Measurements from ENCODE around the gene IGFBP7.

The IGFBP7 gene

DNA sequence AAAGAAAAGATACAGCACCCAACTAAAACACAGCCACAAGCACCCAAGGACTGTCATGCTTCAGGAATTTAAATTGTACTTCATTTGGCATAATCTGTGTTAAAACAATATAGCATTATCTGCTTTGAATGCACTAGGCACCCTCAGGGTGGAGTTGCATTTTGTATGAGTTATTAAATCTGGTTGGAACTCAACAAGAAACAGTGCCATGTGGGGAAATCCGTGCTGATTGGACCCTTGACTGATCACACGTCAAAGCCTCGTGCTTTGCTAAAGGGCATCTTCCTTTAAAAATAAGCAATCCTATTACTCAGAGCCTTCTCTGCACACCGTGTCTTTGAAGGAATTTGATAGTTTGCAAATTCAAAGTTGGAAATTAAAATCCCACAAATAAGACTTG, 35.4 kb downstream of the IGFBP7 start:
- no peak for DNase-seq (ENCODE audit: low spot score)
- no peak overlapping the region for H3K4me2 ChIP-seq (ENCODE audit: insufficient read depth, low read length, poor library complexity, severe bottlenecking)
- H4K91ac ChIP-seq (ENCODE audit: low read depth, low read length, poor library complexity), result no peak overlapping the region
- no peak overlapping the region for H3K4me3 ChIP-seq (ENCODE audit: low read length in 2 of 2)
- no peak overlapping the region for H4K8ac ChIP-seq (ENCODE audit: low read depth, low read length)
- WGBS, 2 donors (ENCODE audit: extremely low coverage in 2 of 2, insufficient read length in 2 of 2, insufficient replicate concordance in 1 of 2), result no CpG with 5 or more reads among the region's 4 CpGs
- no peak overlapping the region for H2BK12ac ChIP-seq (ENCODE audit: low read length)
- no peak overlapping the region for H2BK5ac ChIP-seq (ENCODE audit: low read length)
- H3K14ac ChIP-seq (ENCODE audit: low read length), result no peak overlapping the region
- H3K27me3 ChIP-seq (ENCODE audit: control insufficient read depth in 3 of 3, insufficient read depth in 3 of 3, low read depth in 1 of 3, low read length in 3 of 3), result no peaks in the 10 kb centered on the region
- H3K18ac ChIP-seq (ENCODE audit: low read length), result no peak overlapping the region
- no peak overlapping the region for H2AFZ ChIP-seq (ENCODE audit: low read length)
- H3K9ac ChIP-seq (ENCODE audit: low read depth, low read length, poor library complexity), result no peak overlapping the region
- H3K4me1 ChIP-seq (ENCODE audit: control insufficient read depth in 2 of 2, insufficient read depth in 1 of 2, low read depth in 1 of 2, low read length in 2 of 2), result peaks cover 8 to 16% of the 10 kb centered on the region in 2 donors
- no peak overlapping the region for H2AK5ac ChIP-seq (ENCODE audit: low read depth, low read length)
- no peaks in the 10 kb centered on the region for H3K9me3 ChIP-seq (replicated peaks in 1 of 2; ENCODE audit: control insufficient read depth in 2 of 2, insufficient read depth in 1 of 2, low read depth in 1 of 2, low read length in 2 of 2)
- H3K79me1 ChIP-seq (ENCODE audit: low read depth, low read length), result no peaks in the 10 kb centered on the region
- H3K36me3 ChIP-seq (replicated peaks in 1 of 2; ENCODE audit: control insufficient read depth in 2 of 2, insufficient read depth in 2 of 2, low read length in 2 of 2), result no peaks in the 10 kb centered on the region
- H3K27ac ChIP-seq (replicated peaks; ENCODE audit: low read length), result no peak overlapping the region
- no peak overlapping the region for H3K23ac ChIP-seq (ENCODE audit: low read depth, low read length, poor library complexity)
- no peak overlapping the region for H2BK15ac ChIP-seq (ENCODE audit: low read length)
- no peak overlapping the region for H2BK120ac ChIP-seq (ENCODE audit: low read depth, low read length)
- H3K4ac ChIP-seq (ENCODE audit: low read length), result no peak overlapping the region

DNA sequence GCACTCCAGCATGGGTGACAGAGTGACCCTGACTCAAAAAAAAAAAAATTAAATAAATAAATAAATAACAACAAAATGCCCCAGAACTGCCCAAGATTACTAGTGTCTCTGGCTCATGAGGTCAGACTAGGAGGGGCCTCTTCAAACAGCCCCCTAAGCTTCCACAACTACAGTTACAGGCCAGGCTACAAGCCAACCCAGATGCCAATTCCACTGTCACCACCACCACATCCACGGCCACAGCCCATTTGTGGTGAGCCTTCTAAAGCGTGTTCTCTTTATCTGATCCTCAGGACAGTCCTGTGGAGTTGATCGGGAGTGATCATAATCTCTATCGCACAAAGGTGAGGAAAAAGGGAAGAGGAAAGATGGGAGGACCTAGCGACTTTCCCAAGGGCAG, 36.6 kb downstream of the IGFBP7 start:
- no peak overlapping the region for H2BK15ac ChIP-seq (ENCODE audit: low read length)

DNA sequence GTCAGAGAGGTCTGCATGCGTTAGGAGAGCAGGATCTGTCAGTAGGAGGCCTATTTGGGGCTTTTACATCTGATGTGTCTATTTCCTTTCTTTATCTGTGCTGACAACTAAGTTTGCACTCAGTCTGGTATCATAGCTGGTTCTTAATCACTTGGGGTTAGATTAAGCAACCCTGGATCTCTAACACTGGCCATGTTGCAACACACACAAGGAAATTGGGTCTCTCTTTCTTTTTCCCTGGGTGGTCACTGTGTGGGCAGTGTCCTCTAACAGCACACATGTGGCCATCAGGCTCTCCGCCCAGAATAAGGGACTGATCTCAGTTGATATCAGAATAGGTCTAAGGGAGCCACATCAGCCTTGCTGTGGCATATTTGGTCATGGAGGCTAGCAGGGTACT, 38.9 kb downstream of the IGFBP7 start:
- H3K9me3 ChIP-seq (replicated peaks in 1 of 2; ENCODE audit: control insufficient read depth in 2 of 2, insufficient read depth in 1 of 2, low read depth in 1 of 2, low read length in 2 of 2), result no peaks in the 10 kb centered on the region
- no peak for DNase-seq (ENCODE audit: low spot score)
- H3K4me2 ChIP-seq (ENCODE audit: insufficient read depth, low read length, poor library complexity, severe bottlenecking), result no peak overlapping the region
- H2BK15ac ChIP-seq (ENCODE audit: low read length), result no peak overlapping the region
- H3K4ac ChIP-seq (ENCODE audit: low read length), result no peak overlapping the region
- no peak overlapping the region for H4K91ac ChIP-seq (ENCODE audit: low read depth, low read length, poor library complexity)
- no peak overlapping the region for H2BK12ac ChIP-seq (ENCODE audit: low read length)
- H3K9ac ChIP-seq (ENCODE audit: low read depth, low read length, poor library complexity), result no peak overlapping the region
- H3K27me3 ChIP-seq (ENCODE audit: control insufficient read depth in 3 of 3, insufficient read depth in 3 of 3, low read depth in 1 of 3, low read length in 3 of 3), result no peaks in the 10 kb centered on the region
- no peak overlapping the region for H3K4me3 ChIP-seq (ENCODE audit: low read length in 2 of 2)
- no peak overlapping the region for H2BK5ac ChIP-seq (ENCODE audit: low read length)
- H3K18ac ChIP-seq (ENCODE audit: low read length), result no peak overlapping the region
- no peaks in the 10 kb centered on the region for H3K4me1 ChIP-seq (ENCODE audit: control insufficient read depth in 2 of 2, insufficient read depth in 1 of 2, low read depth in 1 of 2, low read length in 2 of 2)
- H2BK120ac ChIP-seq (ENCODE audit: low read depth, low read length), result no peak overlapping the region
- no peak overlapping the region for H3K14ac ChIP-seq (ENCODE audit: low read length)
- no peaks in the 10 kb centered on the region for H3K79me1 ChIP-seq (ENCODE audit: low read depth, low read length)
- H2AK5ac ChIP-seq (ENCODE audit: low read depth, low read length), result no peak overlapping the region
- H4K8ac ChIP-seq (ENCODE audit: low read depth, low read length), result no peak overlapping the region
- H2AFZ ChIP-seq (ENCODE audit: low read length), result no peak overlapping the region
- H3K36me3 ChIP-seq (replicated peaks in 1 of 2; ENCODE audit: control insufficient read depth in 2 of 2, insufficient read depth in 2 of 2, low read length in 2 of 2), result no peaks in the 10 kb centered on the region
- H3K23ac ChIP-seq (ENCODE audit: low read depth, low read length, poor library complexity), result no peak overlapping the region
- no peak overlapping the region for H3K27ac ChIP-seq (replicated peaks; ENCODE audit: low read length)
- no CpG with 5 or more reads among the region's 2 CpGs for WGBS, 2 donors (ENCODE audit: extremely low coverage in 2 of 2, insufficient read length in 2 of 2, insufficient replicate concordance in 1 of 2)

More for the DNA sequence above, 36.6 kb downstream of the IGFBP7 start:
- peaks cover under 1 to 8% of the 10 kb centered on the region in 2 donors for H3K4me1 ChIP-seq (ENCODE audit: control insufficient read depth in 2 of 2, insufficient read depth in 1 of 2, low read depth in 1 of 2, low read length in 2 of 2)
- no CpG with 5 or more reads among the region's 5 CpGs for WGBS, 2 donors (ENCODE audit: extremely low coverage in 2 of 2, insufficient read length in 2 of 2, insufficient replicate concordance in 1 of 2)
- H3K79me1 ChIP-seq (ENCODE audit: low read depth, low read length), result no peaks in the 10 kb centered on the region
- H2AFZ ChIP-seq (ENCODE audit: low read length), result no peak overlapping the region
- no peak for DNase-seq (ENCODE audit: low spot score)
- no peak overlapping the region for H3K9ac ChIP-seq (ENCODE audit: low read depth, low read length, poor library complexity)
- no peaks in the 10 kb centered on the region for H3K36me3 ChIP-seq (replicated peaks in 1 of 2; ENCODE audit: control insufficient read depth in 2 of 2, insufficient read depth in 2 of 2, low read length in 2 of 2)
- no peak overlapping the region for H4K8ac ChIP-seq (ENCODE audit: low read depth, low read length)
- no peak overlapping the region for H3K4me3 ChIP-seq (ENCODE audit: low read length in 2 of 2)
- H3K18ac ChIP-seq (ENCODE audit: low read length), result no peak overlapping the region
- no peak overlapping the region for H2BK120ac ChIP-seq (ENCODE audit: low read depth, low read length)
- H4K91ac ChIP-seq (ENCODE audit: low read depth, low read length, poor library complexity), result no peak overlapping the region
- H3K27me3 ChIP-seq (ENCODE audit: control insufficient read depth in 3 of 3, insufficient read depth in 3 of 3, low read depth in 1 of 3, low read length in 3 of 3), result no peaks in the 10 kb centered on the region
- no peak overlapping the region for H2AK5ac ChIP-seq (ENCODE audit: low read depth, low read length)
- no peak overlapping the region for H2BK12ac ChIP-seq (ENCODE audit: low read length)
- no peak overlapping the region for H3K27ac ChIP-seq (replicated peaks; ENCODE audit: low read length)
- H3K9me3 ChIP-seq (replicated peaks in 1 of 2; ENCODE audit: control insufficient read depth in 2 of 2, insufficient read depth in 1 of 2, low read depth in 1 of 2, low read length in 2 of 2), result no peaks in the 10 kb centered on the region
- H3K23ac ChIP-seq (ENCODE audit: low read depth, low read length, poor library complexity), result no peak overlapping the region
- H3K14ac ChIP-seq (ENCODE audit: low read length), result no peak overlapping the region
- no peak overlapping the region for H2BK5ac ChIP-seq (ENCODE audit: low read length)
- no peak overlapping the region for H3K4ac ChIP-seq (ENCODE audit: low read length)
- H3K4me2 ChIP-seq (ENCODE audit: insufficient read depth, low read length, poor library complexity, severe bottlenecking), result no peak overlapping the region

DNA sequence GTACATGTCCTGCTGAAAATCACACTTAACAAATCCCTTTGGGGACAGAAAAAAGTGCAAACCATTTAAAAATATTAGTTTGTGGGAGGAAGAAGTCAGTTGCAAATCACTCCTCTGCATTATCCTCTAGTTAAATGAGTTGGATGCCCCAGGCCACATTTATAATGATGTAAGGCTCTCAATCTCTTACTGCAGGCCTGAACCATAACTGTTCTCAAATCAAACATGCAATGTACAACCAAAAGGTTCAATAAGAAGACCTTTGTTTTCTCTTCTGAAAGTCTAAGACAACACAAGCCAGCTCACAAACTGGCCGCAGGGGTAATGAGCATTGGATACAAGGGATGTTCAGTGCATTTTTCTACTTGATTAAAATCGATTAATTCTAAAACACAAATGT, 39.7 kb downstream of the IGFBP7 start:
- no peak overlapping the region for H2AFZ ChIP-seq (ENCODE audit: low read length)
- no peak overlapping the region for H4K91ac ChIP-seq (ENCODE audit: low read depth, low read length, poor library complexity)
- no peak overlapping the region for H3K14ac ChIP-seq (ENCODE audit: low read length)
- H2BK12ac ChIP-seq (ENCODE audit: low read length), result no peak overlapping the region
- H3K18ac ChIP-seq (ENCODE audit: low read length), result no peak overlapping the region
- no peak overlapping the region for H2BK5ac ChIP-seq (ENCODE audit: low read length)
- H2BK15ac ChIP-seq (ENCODE audit: low read length), result no peak overlapping the region
- no peak overlapping the region for H3K4ac ChIP-seq (ENCODE audit: low read length)
- H3K36me3 ChIP-seq (replicated peaks in 1 of 2; ENCODE audit: control insufficient read depth in 2 of 2, insufficient read depth in 2 of 2, low read length in 2 of 2), result no peaks in the 10 kb centered on the region
- WGBS, 2 donors (ENCODE audit: extremely low coverage in 2 of 2, insufficient read length in 2 of 2, insufficient replicate concordance in 1 of 2), result no CpG with 5 or more reads among the region's 2 CpGs
- H3K4me1 ChIP-seq (ENCODE audit: control insufficient read depth in 2 of 2, insufficient read depth in 1 of 2, low read depth in 1 of 2, low read length in 2 of 2), result no peaks in the 10 kb centered on the region
- H3K4me3 ChIP-seq (ENCODE audit: low read length in 2 of 2), result no peak overlapping the region
- no peak for DNase-seq (ENCODE audit: low spot score)
- no peak overlapping the region for H3K4me2 ChIP-seq (ENCODE audit: insufficient read depth, low read length, poor library complexity, severe bottlenecking)
- H3K9ac ChIP-seq (ENCODE audit: low read depth, low read length, poor library complexity), result no peak overlapping the region
- no peak overlapping the region for H2BK120ac ChIP-seq (ENCODE audit: low read depth, low read length)
- no peak overlapping the region for H3K23ac ChIP-seq (ENCODE audit: low read depth, low read length, poor library complexity)
- H3K27me3 ChIP-seq (ENCODE audit: control insufficient read depth in 3 of 3, insufficient read depth in 3 of 3, low read depth in 1 of 3, low read length in 3 of 3), result no peaks in the 10 kb centered on the region
- H3K27ac ChIP-seq (replicated peaks; ENCODE audit: low read length), result no peak overlapping the region
- H3K9me3 ChIP-seq (replicated peaks in 1 of 2; ENCODE audit: control insufficient read depth in 2 of 2, insufficient read depth in 1 of 2, low read depth in 1 of 2, low read length in 2 of 2), result peaks cover 0 to 2% of the 10 kb centered on the region in 2 donors
- no peak overlapping the region for H2AK5ac ChIP-seq (ENCODE audit: low read depth, low read length)
- H3K79me1 ChIP-seq (ENCODE audit: low read depth, low read length), result no peaks in the 10 kb centered on the region
- H4K8ac ChIP-seq (ENCODE audit: low read depth, low read length), result no peak overlapping the region
